Measurements from ENCODE around the gene NUP153.
"Not testable (repeated sequence)": the region's sequence is repeated elsewhere in the genome, so short reads cannot be mapped to it uniquely, and the experiment has no call there.

NUP153 gene

GRCh38 chr6:17714879-17715851, 8.4 kb upstream of the NUP153 start:
- no peak for FAIRE-seq
- peak; percentile 80 for DNase-seq (ENCODE audit: low spot score)

- FAIRE-seq: no peak
- DNase-seq (ENCODE audit: low spot score): no peak
Observed at GRCh38 chr6:17714177-17714576, 7.5 kb upstream of the NUP153 start.

GRCh38 chr6:17712576-17712975, 5.9 kb upstream of the NUP153 start:
- no peak for DNase-seq (ENCODE audit: low spot score)
- FAIRE-seq: no peak

GRCh38 chr6:17710331-17710730, 3.6 kb upstream of the NUP153 start:
- FAIRE-seq (no peak), DNase-seq (ENCODE audit: low spot score) (no peak)

GRCh38 chr6:17709476-17709875, 2.8 kb upstream of the NUP153 start:
- FAIRE-seq (no peak), DNase-seq (ENCODE audit: low spot score) (no peak)

- not testable (repeated sequence) for DNase-seq (ENCODE audit: low spot score); FAIRE-seq
Observed at GRCh38 chr6:17708035-17708434, 1.3 kb upstream of the NUP153 start.

- DNase-seq (ENCODE audit: low spot score) (no peak), FAIRE-seq (no peak)
Observed at GRCh38 chr6:17707371-17707651, 586 bp upstream of the NUP153 start.

GRCh38 chr6:17705778-17706579, 746 bp downstream of the NUP153 start:
- DNase-seq (ENCODE audit: low spot score) (peak; percentile 49), FAIRE-seq (no peak)

GRCh38 chr6:17705428-17705777, 1.3 kb downstream of the NUP153 start:
- FAIRE-seq: no peak

GRCh38 chr6:17703256-17703694, 3.5 kb downstream of the NUP153 start:
- no peak for DNase-seq (ENCODE audit: low spot score)

More at GRCh38 chr6:17705428-17705777, 1.3 kb downstream of the NUP153 start:
- peak; percentile 72 for DNase-seq (ENCODE audit: low spot score)

GRCh38 chr6:17700421-17701416, 6.0 kb downstream of the NUP153 start:
- FAIRE-seq (no peak), DNase-seq (ENCODE audit: low spot score) (no peak)

More at GRCh38 chr6:17703256-17703694, 3.5 kb downstream of the NUP153 start:
- FAIRE-seq: no peak

GRCh38 chr6:17691925-17692538, 14.7 kb downstream of the NUP153 start:
- FAIRE-seq (no peak), DNase-seq (ENCODE audit: low spot score) (no peak)

- FAIRE-seq: no peak
- no peak for DNase-seq (ENCODE audit: low spot score)
Observed at GRCh38 chr6:17688481-17688880, 18.2 kb downstream of the NUP153 start.

GRCh38 chr6:17687136-17687535, 19.6 kb downstream of the NUP153 start:
- no peak for DNase-seq (ENCODE audit: low spot score)
- FAIRE-seq: no peak

GRCh38 chr6:17684134-17684533, 22.6 kb downstream of the NUP153 start:
- no peak for DNase-seq (ENCODE audit: low spot score)
- FAIRE-seq: no peak

- DNase-seq (ENCODE audit: low spot score): no peak
- FAIRE-seq: no peak
Observed at GRCh38 chr6:17683428-17683827, 23.3 kb downstream of the NUP153 start.

- FAIRE-seq (no peak), DNase-seq (ENCODE audit: low spot score) (no peak)
Observed at GRCh38 chr6:17679726-17680125, 27.0 kb downstream of the NUP153 start.

GRCh38 chr6:17677602-17678001, 29.1 kb downstream of the NUP153 start:
- DNase-seq (ENCODE audit: low spot score): no peak
- no peak for FAIRE-seq

GRCh38 chr6:17673543-17674254, 33.0 kb downstream of the NUP153 start:
- no peak for FAIRE-seq
- no peak for DNase-seq (ENCODE audit: low spot score)

Measured in urothelium cell line (cell line).